Activated T-cell treated with anti-CD3 and anti-CD28 coated beads for 24 hours (primary cell): ENCODE data around the gene RNF223.
A peak's percentile ranks its signal among the peaks of the same experiment; 100 is the strongest.
"Not testable (repeated sequence)": the region's sequence is repeated elsewhere in the genome, so short reads cannot be mapped to it uniquely, and the experiment has no call there.

ENCODE experiments used
- DNase-seq: peaks from one replicate; pipeline ENCODE4 v3.0.0-alpha.2; 2020; ENCODE audit warnings: low read depth

The RNF223 gene

DNA sequence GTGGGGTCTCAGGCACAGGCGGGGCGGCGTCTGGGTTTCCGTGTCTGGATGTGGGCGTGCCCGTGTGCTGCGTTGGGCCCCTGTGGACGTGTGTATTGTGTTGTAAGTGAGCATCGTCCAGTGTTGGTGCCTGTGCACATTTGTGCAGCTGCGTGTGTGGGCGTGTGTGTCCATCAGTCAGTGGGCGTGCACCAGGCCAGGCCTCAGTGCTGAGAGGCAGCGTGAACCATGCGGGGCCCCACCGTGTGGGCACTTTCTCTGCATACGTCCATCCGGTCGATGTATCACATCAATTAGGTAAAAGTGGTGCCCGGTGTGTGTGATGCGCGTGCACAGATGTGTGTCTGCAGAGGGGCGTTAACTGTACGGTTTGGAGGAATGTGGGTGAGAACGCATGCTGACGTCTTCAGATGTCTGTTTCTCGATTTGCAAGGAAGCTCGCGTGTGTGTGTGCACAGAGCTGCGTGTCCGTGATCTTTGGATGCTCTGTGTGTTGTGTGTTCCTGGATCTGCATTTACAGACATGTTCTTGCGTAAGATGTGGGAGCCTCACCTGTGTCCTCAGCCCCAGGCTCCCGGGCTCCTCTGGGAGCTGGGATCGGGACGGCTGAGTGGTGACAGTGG lies 29.5 kb downstream of the RNF223 start:
- no peak for DNase-seq

DNA sequence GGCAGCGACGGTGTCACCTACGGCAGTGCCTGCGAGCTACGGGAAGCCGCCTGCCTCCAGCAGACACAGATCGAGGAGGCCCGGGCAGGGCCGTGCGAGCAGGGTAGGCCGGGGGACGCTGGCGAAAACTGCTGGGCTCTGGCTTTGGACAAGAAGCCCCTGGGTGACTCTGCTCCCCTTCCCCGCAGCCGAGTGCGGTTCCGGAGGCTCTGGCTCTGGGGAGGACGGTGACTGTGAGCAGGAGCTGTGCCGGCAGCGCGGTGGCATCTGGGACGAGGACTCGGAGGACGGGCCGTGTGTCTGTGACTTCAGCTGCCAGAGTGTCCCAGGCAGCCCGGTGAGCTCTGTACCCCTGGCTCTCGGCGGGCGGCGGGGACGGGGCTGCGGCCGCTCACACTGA lies 30.2 kb downstream of the RNF223 start:
- no peak for DNase-seq

DNA sequence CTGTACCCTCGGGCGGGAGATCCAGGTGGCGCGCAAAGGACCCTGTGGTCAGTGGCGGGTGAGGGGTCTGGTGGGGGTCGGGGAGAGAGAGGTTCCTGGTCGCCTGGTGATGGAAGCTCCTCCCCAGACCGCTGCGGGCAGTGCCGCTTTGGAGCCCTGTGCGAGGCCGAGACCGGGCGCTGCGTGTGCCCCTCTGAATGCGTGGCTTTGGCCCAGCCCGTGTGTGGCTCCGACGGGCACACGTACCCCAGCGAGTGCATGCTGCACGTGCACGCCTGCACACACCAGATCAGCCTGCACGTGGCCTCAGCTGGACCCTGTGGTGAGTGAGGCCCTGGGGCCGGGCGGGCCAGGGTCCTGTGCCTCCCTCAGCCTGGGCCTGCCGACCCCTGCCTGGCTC lies 30.7 kb downstream of the RNF223 start:
- DNase-seq: no peak

DNA sequence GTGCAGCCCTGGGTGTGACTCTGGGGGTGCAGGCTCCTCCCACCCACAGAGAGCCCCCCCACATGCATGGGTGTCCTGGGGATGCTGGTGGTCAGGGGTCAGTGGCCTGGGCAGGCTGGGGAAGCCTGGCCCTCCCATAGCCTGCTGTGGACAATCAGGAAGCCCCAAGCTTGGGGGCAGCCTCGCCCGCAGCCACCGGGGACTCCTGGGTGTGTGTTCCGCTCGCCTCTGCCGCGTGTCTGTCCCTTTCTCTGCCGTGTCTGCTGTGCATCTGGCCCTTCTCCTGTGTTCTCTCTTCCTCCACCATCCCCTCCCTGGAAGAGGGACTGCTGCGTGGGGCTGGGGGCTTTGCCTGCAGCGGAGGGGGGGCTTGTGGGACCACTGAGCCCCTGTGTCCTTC lies 31.3 kb downstream of the RNF223 start:
- DNase-seq: no peak

DNA sequence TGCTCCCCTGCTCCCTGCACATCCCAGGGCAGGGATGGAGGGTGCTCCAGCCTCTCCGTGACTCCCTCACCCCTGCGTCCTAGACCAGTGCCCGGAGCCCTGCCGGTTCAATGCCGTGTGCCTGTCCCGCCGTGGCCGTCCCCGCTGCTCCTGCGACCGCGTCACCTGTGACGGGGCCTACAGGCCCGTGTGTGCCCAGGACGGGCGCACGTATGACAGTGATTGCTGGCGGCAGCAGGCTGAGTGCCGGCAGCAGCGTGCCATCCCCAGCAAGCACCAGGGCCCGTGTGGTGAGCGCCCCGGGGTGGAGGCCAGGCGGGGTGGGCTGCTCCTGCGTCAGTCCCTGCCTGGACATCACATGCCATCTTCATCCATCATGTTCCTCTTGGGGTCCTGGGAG lies 32.2 kb downstream of the RNF223 start:
- no peak for DNase-seq

DNA sequence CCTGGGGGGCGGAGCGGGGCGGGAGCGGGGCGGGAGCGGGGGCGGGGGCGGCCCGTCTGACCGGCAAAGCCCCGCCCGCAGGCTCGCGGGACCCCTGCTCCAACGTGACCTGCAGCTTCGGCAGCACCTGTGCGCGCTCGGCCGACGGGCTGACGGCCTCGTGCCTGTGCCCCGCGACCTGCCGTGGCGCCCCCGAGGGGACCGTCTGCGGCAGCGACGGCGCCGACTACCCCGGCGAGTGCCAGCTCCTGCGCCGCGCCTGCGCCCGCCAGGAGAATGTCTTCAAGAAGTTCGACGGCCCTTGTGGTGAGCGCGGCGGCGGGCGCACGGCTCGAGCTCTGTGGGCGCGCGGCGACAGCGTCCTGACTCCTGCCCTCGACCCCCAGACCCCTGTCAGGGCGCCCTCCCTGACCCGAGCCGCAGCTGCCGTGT lies 33.0 kb downstream of the RNF223 start:
- no peak for DNase-seq

DNA sequence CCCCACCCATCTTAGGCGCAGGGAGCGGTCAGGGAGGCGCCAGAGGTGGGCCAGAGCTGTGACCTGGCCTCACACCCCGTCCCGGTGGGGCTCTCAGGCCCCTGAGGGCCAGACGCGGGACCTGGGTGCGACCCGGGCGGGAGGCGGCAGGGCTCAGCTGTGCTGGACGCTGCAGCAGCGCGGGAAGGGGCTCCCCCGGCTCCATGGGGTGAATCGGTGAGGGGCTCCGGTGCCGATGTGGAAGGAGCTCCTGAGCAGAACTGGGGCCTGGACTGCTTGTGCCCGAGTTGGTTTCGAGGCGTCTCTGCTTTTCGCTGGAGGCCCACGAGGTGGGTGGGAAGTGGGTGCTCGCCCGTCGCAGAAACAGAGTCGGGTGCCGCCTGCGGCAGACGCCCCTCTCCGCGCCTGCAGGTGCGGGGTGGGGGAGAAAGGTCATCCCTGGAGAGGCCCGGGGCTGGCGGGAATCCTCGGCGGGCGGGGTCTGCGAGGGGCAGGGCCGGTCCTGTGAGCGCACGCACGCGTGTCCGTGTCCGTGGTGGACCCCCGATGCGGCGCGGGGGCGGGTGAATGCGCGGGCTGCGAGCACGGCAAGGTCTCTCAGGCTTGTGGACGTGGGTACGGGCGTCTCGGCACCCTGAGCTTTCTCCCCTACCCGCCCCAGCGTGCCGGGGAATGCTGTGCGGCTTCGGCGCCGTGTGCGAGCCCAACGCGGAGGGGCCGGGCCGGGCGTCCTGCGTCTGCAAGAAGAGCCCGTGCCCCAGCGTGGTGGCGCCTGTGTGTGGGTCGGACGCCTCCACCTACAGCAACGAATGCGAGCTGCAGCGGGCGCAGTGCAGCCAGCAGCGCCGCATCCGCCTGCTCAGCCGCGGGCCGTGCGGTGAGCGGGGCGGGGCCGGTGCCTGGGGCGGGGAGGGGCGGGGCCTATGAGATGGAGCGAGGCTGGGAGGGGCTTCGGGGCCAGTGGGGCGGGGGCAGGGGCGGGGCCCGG lies 33.8 kb downstream of the RNF223 start:
- peak; percentile 67 for DNase-seq

DNA sequence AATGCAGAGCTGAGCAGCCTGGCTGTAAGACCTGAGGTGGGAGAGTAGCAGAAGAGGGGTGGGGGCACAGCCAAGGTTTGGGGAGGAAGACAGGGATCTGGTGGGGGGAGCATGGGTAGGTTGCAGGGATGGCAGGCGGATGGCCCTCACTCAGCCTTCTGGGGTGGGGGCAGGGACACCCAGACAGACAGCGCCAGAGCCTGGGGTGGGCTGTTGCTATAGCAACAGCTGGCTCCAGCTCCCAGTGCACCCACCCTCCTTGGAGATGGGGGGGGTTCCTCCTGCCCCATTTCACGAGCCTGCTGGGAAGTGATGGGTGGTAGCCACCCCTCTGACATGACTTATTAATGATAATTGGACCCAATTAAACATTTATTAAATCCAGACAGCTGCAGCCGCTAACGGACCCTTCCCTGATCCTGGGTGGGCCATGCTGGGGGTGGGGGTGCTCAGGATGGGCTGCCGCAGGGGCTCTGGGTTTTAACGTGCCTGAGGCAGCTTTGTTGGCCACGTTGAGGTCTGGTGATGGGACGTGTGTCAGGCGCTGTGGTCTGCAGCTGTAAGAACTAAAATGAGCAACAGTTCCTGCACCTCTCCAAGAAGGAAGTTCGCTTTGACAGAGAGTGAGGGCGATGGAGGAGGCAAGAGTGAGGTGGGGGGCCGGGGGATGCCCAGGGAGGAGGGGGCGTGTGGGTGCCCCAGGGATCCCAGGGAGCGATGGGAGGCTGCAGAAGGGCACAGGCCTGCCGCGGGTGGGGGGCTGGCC lies 34.8 kb downstream of the RNF223 start:
- no peak for DNase-seq

DNA sequence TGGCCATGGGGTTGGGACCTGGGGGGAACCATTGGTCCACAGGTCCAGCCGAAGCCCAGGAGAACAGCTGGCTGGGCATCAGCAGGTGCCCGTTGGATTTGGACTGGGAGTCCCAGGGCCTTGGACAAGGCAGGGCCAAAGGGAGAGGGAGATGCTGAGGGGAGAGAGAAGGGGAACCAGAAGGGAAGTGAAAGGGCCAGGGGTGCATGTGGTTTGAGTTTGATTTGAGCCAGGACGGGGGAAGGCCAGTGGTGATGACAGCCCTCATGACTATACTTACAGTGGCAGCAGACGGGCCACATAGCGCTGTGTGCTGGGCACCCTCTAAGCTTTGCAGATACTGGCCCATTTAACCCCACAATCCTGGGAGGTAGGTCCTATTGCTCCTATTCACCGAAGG lies 35.4 kb downstream of the RNF223 start:
- DNase-seq: no peak

DNA sequence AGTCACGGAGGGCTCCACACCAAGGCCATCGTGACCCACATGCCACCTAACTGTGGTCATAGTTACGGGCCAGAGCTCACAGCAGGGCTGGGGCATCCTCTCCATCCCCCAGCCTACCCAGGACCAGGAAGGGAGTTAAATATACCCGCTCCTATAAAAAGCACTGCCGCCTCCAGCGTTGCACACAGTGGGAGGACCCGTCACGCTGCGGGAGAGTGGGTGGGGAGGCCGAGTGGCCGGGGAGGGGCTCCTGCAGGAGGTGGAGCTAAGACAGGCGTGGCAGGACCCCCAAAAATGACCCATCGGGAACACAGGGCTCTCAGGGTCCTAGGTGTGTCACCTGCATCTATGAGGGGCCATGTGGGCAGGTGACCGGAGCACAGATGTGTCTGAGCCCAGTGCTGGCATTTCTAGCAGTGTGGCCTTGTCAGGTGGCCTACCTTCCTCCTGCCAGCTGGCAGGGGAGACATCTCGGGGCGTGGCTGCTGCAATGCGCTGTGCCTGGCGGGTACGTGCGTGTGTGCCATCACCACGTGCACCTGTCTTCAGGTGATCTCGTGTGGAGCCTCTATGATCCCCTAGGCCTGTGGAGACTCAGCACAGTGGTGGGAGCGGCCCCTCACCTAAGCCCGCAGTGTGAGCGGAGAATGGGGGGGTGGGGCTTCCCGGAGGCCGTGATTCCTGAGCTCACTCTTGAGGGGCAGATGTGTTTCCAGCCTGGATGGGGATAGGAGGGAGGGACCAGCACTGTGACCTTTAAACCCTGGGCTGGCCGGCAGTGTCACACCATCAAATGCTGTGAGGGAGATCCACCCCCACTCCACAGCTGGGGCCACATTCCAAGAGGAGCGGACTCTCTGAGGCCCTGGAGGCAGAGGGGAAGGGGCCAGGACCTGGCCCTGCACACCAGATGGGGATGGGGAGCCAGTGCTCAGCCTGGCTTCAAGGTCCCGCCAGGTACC lies 36.5 kb downstream of the RNF223 start:
- no peak for DNase-seq

DNA sequence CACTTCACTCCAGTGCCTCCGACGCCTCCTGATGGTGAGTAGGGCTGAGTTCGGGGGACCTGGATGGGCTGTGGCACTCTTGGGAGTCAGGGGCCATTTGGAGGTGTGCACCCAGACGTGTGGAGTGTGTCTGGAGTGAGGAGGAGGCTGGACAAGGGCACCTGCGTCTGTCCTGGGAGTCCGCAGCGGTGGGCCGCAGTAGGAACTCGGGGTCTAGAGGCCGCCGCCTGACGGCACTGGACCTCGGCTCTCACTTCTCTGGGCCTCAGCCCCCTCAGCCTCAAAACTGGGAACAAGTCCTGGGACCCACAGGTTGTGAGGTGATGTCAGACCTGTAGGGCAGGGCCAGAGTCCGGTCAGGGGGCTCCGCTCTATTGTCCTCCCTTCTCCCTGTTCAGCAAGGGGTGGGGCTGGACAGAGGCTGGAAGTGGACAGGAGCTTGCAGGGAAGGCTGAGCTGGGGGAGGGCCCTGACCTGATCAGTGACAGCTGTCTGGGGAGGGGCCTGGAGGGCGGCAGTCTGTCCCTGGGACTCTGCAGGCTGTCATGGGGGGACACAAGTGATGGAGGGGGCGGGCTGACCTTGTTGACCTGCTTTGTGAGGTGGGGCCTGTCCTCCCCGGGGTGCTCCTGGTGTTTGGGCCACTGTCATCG lies 38.7 kb downstream of the RNF223 start:
- DNase-seq: no peak

DNA sequence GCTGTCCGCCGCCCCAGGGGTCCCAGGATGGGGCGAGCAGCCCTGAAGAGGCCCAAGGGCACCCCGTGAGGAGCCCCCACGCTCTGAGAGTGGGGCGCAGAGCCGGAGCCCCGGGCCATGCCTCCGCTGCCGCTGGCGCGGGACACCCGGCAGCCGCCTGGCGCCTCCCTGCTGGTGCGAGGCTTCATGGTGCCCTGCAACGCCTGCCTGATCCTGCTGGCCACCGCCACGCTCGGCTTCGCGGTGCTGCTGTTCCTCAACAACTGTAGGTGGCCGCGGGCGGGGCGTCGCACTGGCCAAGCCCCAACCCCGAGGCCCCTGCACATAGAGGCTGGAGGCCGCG lies 39.7 kb downstream of the RNF223 start:
- no peak for DNase-seq

DNA sequence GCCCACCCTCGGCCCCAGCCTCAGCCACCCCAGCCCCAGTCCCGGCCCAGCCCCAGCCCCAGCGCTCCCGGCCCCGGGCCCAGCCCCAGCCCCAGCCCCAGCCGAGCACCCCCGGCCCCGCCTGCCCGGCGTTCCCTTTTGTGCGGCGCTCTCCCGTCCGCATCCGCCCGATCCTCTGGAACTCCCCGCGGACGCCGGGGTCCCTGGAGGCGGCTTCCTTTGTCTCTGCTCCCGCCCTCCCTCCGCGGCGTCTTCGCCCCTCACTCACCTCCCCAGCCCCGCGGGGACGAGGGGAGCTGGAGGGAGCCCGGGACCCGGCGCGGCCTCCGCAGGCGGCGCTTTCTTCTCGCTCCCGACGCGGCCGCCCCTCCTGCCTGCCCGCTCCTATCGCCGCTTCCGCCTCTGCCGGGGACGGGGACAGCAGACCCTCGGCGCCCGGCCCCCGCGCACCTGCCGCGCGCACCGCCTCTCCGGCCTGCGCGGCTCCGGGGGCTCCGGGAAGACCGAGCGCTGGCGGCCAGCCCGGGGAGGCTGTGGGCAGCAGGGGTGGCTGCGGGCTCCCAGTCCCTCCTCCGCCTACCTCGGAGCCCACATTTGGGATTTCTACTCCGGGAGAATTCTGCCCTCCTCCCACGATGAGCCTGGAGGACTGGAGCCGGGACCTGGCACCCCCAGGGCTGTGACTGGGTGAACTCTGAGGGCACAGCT lies 40.2 kb downstream of the RNF223 start:
- DNase-seq: no peak

DNA sequence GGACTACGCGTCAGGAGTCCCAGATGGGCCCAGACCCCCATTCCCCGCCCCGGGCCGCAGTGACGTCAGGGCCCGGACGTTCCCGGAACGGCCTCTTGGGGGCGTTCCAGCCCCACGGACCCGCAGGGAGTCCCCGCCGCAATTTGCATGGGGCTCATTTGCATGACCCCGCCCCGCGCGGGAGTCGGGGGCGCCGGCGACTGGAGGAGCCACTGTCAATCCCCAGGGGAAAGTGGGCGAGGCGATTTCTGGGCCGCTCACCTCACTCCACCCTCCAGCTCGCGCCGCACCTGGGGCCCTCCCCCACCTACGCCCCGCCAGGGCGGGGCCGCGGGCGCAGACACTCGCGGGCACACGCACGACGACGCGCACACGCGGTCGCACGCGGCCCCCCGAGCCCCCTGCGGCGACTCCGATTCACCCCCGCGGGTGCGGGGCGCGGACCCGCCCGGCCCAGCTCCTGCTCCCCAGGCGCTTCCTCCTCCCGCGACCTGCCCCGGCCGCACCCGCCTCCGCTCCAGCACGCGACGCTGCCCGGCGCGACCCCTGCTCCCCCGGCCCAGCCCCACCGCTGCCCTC lies 41.0 kb downstream of the RNF223 start:
- peak; percentile 87 for DNase-seq

DNA sequence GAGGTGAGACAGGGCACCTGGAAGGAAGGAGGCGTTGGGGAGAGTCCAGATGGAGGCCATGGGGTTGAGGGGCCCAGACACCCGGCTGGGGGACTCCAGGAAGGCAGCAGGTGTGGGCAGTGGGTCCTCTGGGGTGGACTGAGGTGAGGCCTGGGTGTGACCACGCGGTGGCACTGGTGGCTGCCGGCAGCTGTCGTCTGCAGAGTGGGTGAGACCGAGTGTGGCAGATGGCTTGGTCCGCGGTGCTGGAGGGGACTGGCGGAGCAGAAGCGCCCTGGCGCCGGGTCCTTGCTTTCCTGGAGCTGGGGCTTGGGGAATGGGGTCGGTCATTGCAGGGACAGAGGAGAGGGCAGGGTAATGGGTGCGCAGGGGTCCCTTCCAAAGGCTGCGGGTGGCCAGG lies 41.7 kb downstream of the RNF223 start:
- DNase-seq: no peak

DNA sequence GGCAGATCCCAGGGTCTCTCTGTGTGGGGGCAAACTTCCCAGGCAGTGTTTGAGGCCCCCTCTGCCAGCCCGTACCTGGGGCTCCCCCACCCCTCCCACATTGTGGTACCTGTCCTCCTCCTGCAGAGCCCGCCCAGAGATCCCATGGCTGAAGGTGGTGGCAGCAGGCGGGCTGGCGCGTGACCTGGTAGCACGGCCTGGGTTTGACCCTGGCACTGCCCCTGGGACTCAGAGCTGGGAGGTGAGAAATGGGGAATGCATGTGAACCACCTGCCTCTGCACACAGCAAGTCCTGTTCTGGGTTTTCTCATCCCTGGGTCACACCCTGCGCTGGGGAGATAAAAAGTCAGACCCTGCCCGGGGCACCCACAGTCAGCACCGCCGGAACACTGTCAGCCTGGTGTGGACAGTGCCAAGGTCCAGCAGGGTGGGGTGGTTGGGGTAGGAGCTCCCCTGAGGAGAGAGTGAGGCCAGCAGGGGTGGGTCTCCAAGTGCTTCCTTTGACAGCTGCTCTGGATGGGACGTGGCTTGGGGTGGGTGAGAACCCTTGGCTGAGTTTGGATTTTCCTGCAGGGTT lies 42.4 kb downstream of the RNF223 start:
- DNase-seq: no peak

DNA sequence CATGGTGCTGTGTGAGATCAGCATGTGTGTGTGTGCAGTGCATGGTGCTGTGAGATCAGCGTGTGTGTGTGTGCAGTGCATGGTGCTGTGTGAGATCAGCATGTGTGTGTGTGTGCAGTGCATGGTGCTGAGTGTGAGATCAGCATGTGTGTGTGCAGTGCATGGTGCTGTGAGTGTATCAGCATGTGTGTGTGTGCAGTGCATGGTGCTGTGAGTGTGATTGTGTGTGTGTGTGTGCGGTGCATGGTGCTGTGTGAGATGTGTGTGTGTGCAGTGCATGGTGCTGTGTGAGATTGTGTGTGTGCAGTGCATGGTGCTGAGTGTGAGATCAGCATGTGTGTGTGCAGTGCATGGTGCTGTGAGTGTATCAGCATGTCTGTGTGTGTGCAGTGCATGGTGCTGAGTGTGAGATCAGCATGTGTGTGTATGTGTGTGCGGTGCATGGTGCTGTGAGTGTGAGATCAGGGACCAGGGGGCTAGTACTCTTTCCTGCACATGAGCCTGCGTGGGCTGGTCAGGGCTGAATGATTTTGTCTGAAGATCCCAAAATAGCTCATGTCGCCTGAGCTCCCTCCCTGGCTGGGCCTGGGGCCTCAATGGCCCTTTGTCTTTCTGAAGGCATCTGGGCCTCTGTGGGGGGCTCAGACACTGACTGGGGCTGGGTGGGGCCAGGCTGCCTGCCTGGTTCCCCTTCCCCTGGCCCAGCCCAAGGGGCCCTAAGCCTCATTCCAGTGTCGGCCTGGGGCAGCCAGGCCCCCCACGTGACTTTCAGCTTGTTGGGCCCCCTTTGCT lies 43.0 kb downstream of the RNF223 start:
- not testable (repeated sequence) for DNase-seq

DNA sequence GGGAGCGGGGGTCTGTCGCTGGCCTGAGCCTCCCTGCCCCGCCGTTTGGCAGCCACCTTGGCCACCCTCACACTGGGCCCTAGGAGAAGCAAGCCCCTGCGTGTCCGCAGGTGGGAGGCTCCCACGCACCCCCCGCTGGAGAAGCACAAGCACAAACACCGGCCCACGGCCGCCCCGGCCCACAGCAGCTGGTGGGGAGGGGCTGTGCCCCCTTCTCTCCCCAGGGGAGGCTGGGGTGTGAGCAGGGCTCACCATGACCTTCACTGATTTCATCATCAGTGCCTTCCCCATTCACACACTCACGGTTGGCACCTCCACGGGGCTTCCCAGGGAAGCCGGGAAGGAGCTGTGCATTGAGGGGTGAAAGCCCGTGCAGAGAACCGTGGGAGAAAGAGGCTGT lies 46.3 kb downstream of the RNF223 start:
- no peak for DNase-seq
